Activated T-helper 2 cell treated with anti-CD3 and anti-CD28 coated beads, Interferon-gamma antibody, Interleukin-2, Interleukin-4, amounts not matched to agents 10 μg/mL and 5 μg/mL and 100 μg/mL, durations not matched to agents 14 hours and 24 hours and 36 hours (primary cell): Measurements from ENCODE around the gene BOLA3. TPM values are rescaled to one million over a fixed set of nuclear protein-coding genes. Genes with fewer than 3 reads are reported as not detected.
"Not testable (repeated sequence)": the region's sequence is repeated elsewhere in the genome, so short reads cannot be mapped to it uniquely, and the experiment has no call there.

Source experiments
- DNase-seq: peaks from one replicate; pipeline ENCODE4 v3.0.0; 2021; ENCODE audit warnings: low spot score
- H3K27ac Mint-ChIP-seq: one replicate; pipeline ENCODE4 v1.8.0; 2021; ENCODE audit warnings: mixed read lengths
- H3K27me3 Mint-ChIP-seq: one replicate; pipeline ENCODE4 v1.8.0; 2021; ENCODE audit warnings: low read depth, mixed read lengths
- H3K36me3 Mint-ChIP-seq: one replicate; pipeline ENCODE4 v1.8.0; 2021; ENCODE audit warnings: low read depth, mixed read lengths
- H3K4me1 Mint-ChIP-seq: one replicate; pipeline ENCODE4 v1.8.0; 2021; ENCODE audit warnings: low read depth, mixed read lengths
- H3K4me3 Mint-ChIP-seq: one replicate; pipeline ENCODE4 v1.8.0; 2021; ENCODE audit warnings: low read depth, mild to moderate bottlenecking, moderate library complexity, mixed read lengths
- H3K9me3 Mint-ChIP-seq: one replicate; pipeline ENCODE4 v1.8.0; 2021; ENCODE audit warnings: mixed read lengths
- intact Hi-C: fragments of 100-400 bp; cut with micrococcal nuclease; formaldehyde crosslinking; loops from one replicate; pipeline ENCODE4 v1.15.1; 2023
- total RNA-seq: library from RNA; stranded (reverse); gene quantifications from 2 replicates; pipeline ENCODE4 v1.2.3, GENCODE V29; 2022

The BOLA3 gene, protein sequence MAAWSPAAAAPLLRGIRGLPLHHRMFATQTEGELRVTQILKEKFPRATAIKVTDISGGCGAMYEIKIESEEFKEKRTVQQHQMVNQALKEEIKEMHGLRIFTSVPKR
- 91.2 and 92.7 TPM in 2 replicates for total RNA-seq

GRCh38 chr2:74147727-74148456 is at the start of gene BOLA3:
BOLA3 (minus strand) TSS chr2:74147912; CDS start chr2:74147874, 38 bp downstream.
- no peak within 1 kb of the TSS for H3K4me3 Mint-ChIP-seq
- no peaks in the 10 kb centered on the region for H3K27me3 Mint-ChIP-seq
- no peaks in the 10 kb centered on the region for H3K9me3 Mint-ChIP-seq
- intact Hi-C loops, result loop anchor here (1.0 to 5.0 kb wide), 5 partner anchors 28 to 411 kb away; partner anchors contain the start of genes DGUOK, MTHFD2 and TPRKB
- no peak within 1 kb of the TSS for H3K27ac Mint-ChIP-seq
- H3K36me3 Mint-ChIP-seq, result peaks cover 12% of the 10 kb centered on the region
- DNase-seq, result peak; percentile 84
- peaks cover 1% of the 10 kb centered on the region for H3K4me1 Mint-ChIP-seq

- DNase-seq, result no peak
- Mint-ChIP-seq H3K4me1 (peaks cover 32% of the 10 kb centered on the region), H3K36me3 (peaks cover 34% of the 10 kb centered on the region), H3K9me3 (no peaks in the 10 kb centered on the region), H3K4me3 (no peak overlapping the region), H3K27me3 (no peaks in the 10 kb centered on the region), H3K27ac (peak overlapping the region; percentile 55)
- intact Hi-C loops, result loop anchor here (5.0 kb wide), 1 partner anchor 260 kb away; the partner anchor contains the start of genes INO80B and WBP1
These were observed 49.3 kb upstream of the BOLA3 start for GRCh38 chr2:74197049-74197448.

DNA sequence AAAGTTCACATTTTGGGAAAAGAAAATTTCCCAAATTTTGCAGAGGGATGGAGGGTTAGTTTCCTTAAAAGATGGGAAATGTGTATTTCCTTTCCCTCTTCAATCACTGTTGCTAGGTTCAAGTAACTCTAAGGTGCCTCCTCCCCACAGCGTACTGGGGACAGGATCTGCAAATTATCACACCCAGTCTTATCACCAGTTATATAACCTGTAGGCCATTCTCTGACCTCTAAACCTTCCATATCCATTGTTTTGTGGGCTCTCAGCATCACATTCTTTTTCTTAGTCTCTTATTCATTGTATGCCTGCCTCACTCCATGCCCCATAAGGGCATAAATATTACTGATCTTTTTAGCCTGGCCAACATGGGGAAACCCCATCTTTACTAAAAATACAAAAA is 47.1 kb upstream of the BOLA3 start:
- peaks cover 12% of the 10 kb centered on the region for H3K36me3 Mint-ChIP-seq
- H3K9me3 Mint-ChIP-seq, result no peaks in the 10 kb centered on the region
- H3K27me3 Mint-ChIP-seq, result peaks cover 3% of the 10 kb centered on the region
- intact Hi-C loops, result loop anchor here (5.0 kb wide), 1 partner anchor 263 kb away; the partner anchor contains the start of genes INO80B and WBP1
- no peak for DNase-seq
- H3K4me3 Mint-ChIP-seq, result no peak overlapping the region
- peaks cover 20% of the 10 kb centered on the region for H3K4me1 Mint-ChIP-seq
- no peak overlapping the region for H3K27ac Mint-ChIP-seq

GRCh38 chr2:74191596-74192380 is 44.1 kb upstream of the BOLA3 start:
- intact Hi-C loops, result no loop called here

DNA sequence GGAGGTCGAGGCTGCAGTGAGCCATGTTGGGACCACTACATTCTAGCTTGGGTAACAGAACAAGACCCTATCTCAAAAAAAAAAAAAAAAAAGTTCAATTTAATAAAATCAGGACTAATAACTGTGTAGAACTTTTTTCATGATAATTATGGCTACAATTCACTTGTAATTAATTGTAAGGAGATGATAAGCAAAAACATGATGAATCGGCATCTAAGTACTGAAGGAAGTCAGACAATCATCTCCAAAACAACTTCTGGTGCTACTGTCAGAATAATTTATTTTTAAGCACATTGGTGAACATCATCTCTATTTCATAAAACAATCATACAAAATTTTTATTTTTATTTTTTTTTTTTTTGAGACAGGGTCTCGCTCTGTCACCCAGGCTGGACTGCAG is 41.0 kb upstream of the BOLA3 start:
- no peak overlapping the region for H3K4me3 Mint-ChIP-seq
- no peak overlapping the region for H3K27ac Mint-ChIP-seq
- peaks cover 3% of the 10 kb centered on the region for H3K27me3 Mint-ChIP-seq
- H3K36me3 Mint-ChIP-seq, result peaks cover 4% of the 10 kb centered on the region
- peaks cover 28% of the 10 kb centered on the region for H3K4me1 Mint-ChIP-seq
- intact Hi-C loops, result no loop called here
- no peak for DNase-seq
- peaks cover 4% of the 10 kb centered on the region for H3K9me3 Mint-ChIP-seq

More at GRCh38 chr2:74191596-74192380, 44.1 kb upstream of the BOLA3 start:
- Mint-ChIP-seq H3K4me1 (peaks cover 9% of the 10 kb centered on the region), H3K27ac (no peak overlapping the region), H3K4me3 (no peak overlapping the region), H3K36me3 (no peaks in the 10 kb centered on the region), H3K27me3 (peaks cover 3% of the 10 kb centered on the region), H3K9me3 (no peaks in the 10 kb centered on the region)
- no peak for DNase-seq

DNA sequence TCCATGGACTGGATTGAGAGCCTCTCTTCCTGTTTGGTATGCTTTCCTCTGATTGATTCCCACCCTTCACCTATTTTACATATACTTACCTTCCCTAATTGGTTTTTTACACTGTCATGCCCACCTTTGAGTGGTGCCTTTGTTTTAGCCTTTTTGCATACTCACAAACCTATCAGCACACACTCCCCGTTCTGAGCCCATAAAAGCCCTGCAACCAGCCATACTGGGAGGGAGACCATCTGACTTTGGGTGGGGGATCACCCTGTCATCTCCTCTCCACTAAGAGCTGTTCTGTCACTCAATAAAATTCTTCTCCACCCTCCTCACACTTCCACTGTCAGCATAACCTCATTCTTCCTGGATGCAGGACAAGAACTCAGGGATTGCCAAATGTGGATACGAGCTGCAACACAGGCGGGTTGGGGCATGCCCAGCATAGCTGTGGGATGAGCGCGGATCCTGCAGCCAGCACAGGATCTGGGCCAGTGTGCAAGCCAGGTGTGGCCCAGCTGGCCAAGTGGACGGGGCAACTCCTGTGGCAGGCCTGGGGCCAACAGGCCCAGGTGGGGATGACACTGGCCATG is 40.4 kb upstream of the BOLA3 start:
- Mint-ChIP-seq H3K27ac (no peak overlapping the region), H3K4me1 (peaks cover 29% of the 10 kb centered on the region)
- no peak for DNase-seq

GRCh38 chr2:74186706-74187105 is 39.0 kb upstream of the BOLA3 start:
- H3K27me3 Mint-ChIP-seq, H3K4me3 Mint-ChIP-seq: not testable (repeated sequence)
- intact Hi-C loops, result loop anchor here (1.0 kb wide), 1 partner anchor 12 kb away; the partner anchor contains the start of gene MTHFD2

More for the DNA sequence above, 40.4 kb upstream of the BOLA3 start:
- Mint-ChIP-seq H3K27me3 (peaks cover 3% of the 10 kb centered on the region), H3K4me3 (no peak overlapping the region), H3K36me3 (peaks cover 4% of the 10 kb centered on the region), H3K9me3 (peaks cover 4% of the 10 kb centered on the region)
- intact Hi-C loops, result no loop called here

GRCh38 chr2:74186038-74186437 is 38.3 kb upstream of the BOLA3 start:
- peak; percentile 46 for DNase-seq
- H3K4me1 Mint-ChIP-seq, result peaks cover 35% of the 10 kb centered on the region
- peaks cover 4% of the 10 kb centered on the region for H3K9me3 Mint-ChIP-seq
- peaks cover 2% of the 10 kb centered on the region for H3K27me3 Mint-ChIP-seq
- peak overlapping the region; percentile 75 for H3K27ac Mint-ChIP-seq
- H3K4me3 Mint-ChIP-seq, result no peak overlapping the region
- H3K36me3 Mint-ChIP-seq, result peaks cover 4% of the 10 kb centered on the region
- intact Hi-C loops, result loop anchor here (1.0 kb wide), 1 partner anchor 12 kb away; the partner anchor contains the start of gene MTHFD2

More at GRCh38 chr2:74186706-74187105, 39.0 kb upstream of the BOLA3 start:
- not testable (repeated sequence) for DNase-seq, H3K9me3 Mint-ChIP-seq, H3K36me3 Mint-ChIP-seq
- H3K4me1 Mint-ChIP-seq, result peaks cover 32% of the 10 kb centered on the region
- peak overlapping the region; percentile 75 for H3K27ac Mint-ChIP-seq

DNA sequence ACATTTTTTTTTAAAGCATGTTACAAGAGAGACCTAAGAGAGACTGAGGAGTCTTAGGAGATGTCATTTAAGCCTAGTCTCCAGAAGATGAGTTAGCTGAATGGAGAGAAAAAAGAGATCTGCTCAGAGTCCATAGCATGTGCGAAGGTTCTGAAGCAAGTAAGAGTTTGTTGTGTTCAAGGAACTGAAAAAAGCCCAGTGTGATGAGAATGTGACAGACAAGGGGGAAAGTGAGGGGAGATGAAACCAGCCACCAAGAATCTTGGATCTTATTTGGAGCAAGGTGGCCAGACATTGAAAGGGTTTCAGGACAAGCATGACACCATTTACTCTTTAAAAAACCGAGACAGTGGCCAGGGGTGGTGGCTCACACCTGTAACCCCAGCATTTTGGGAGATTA is 36.2 kb upstream of the BOLA3 start:
- peaks cover 4% of the 10 kb centered on the region for H3K9me3 Mint-ChIP-seq
- intact Hi-C loops, result no loop called here
- peaks cover 37% of the 10 kb centered on the region for H3K4me1 Mint-ChIP-seq
- H3K36me3 Mint-ChIP-seq, result peaks cover 4% of the 10 kb centered on the region
- H3K27me3 Mint-ChIP-seq, result no peaks in the 10 kb centered on the region
- no peak overlapping the region for H3K4me3 Mint-ChIP-seq
- DNase-seq, result no peak
- H3K27ac Mint-ChIP-seq, result peak overlapping the region; percentile 0

DNA sequence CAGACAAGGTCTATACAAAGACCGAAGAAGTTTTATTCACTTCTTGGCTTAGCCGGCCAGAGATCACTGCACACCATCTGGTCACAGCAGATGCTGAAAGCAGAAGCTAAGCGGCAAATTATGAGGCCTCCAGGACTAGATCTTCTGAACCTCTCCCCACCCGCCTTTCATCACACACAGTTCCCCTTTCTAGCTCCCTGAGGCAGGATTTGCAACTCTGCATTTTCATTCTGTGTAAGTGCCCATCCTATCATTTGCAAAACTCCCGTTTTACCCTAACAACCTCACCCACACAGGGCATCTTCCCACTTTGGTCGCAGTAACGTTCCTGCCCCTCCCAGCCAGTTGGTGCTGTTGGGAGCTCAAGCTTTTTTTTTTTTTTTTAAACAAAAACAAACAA is 34.0 kb upstream of the BOLA3 start:
- DNase-seq, result no peak
- H3K27ac Mint-ChIP-seq, result peak overlapping the region; percentile 76
- H3K4me3 Mint-ChIP-seq, result no peak overlapping the region
- H3K36me3 Mint-ChIP-seq, result peaks cover 13% of the 10 kb centered on the region
- intact Hi-C loops, result no loop called here
- H3K9me3 Mint-ChIP-seq, result peaks cover 4% of the 10 kb centered on the region
- H3K27me3 Mint-ChIP-seq, result no peaks in the 10 kb centered on the region
- H3K4me1 Mint-ChIP-seq, result peaks cover 40% of the 10 kb centered on the region

DNA sequence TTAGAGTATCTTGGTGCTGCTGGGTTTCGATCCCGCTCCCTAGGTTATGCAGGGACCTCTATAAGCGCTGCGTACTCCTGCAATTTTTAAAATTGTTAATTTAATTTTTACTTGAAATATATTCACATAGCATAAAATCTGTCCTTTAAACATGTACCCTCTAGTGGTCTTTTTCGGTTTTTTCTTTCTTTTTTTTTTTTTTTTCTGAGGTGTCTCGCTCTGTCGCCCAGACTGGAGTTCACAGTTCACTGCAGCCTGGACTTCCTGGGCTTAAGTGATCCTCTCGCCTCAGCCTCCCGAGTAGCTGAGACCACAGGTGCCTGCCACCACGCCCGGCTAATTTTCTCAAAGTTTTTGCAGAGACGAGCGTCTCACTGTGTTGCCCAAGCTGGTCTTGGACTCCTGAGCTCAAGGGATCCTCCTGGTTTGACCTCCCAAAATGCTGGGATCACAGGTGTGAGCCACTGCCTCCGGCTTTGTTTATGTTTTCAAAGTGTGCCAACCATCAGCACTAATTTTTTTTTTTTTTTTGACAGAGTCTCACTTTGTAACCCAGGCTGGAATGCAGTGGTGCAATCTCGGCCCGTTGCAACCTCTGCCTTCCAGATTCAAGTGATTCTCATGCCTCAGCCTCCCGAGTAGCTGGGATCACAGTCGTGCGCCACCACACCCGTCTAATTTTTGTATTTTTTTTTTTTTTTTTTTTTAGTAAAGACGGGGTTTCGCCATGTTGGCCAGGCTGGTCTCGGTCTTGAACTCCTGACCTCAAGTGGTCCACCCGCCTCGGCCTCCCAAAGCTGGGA is 31.6 kb upstream of the BOLA3 start:
- H3K36me3 Mint-ChIP-seq, result peaks cover 26% of the 10 kb centered on the region
- H3K4me3 Mint-ChIP-seq, result peak overlapping the region; percentile 85
- intact Hi-C loops, result no loop called here
- no peaks in the 10 kb centered on the region for H3K9me3 Mint-ChIP-seq
- H3K27me3 Mint-ChIP-seq, result no peaks in the 10 kb centered on the region
- DNase-seq, result no peak
- H3K4me1 Mint-ChIP-seq, result peaks cover 42% of the 10 kb centered on the region
- H3K27ac Mint-ChIP-seq, result peak overlapping the region; percentile 81
